Neuronal stem cell (in vitro differentiated cells): ENCODE results near the gene PKP3.

Experiments used
- DNase-seq: peaks from one replicate; pipeline ENCODE4 v3.0.0-alpha.2; 2013; ENCODE audit warnings: low spot score
- H2AFZ ChIP-seq: one replicate; pipeline ENCODE4 v1.6.1; 2013; ENCODE audit warnings: mild to moderate bottlenecking, low read length, inconsistent platforms
- H2AK5ac ChIP-seq: 2 replicates; pipeline ENCODE4 v1.6.1; 2013; ENCODE audit warnings: low read depth, mild to moderate bottlenecking, inconsistent platforms, low read length, moderate library complexity, mixed read lengths
- H2BK120ac ChIP-seq: 2 replicates; pipeline ENCODE4 v1.6.1; 2013; ENCODE audit warnings: low read depth, mild to moderate bottlenecking, inconsistent platforms, low read length, moderate library complexity, mixed read lengths
- H2BK12ac ChIP-seq: one replicate; pipeline ENCODE4 v1.6.1; 2013; ENCODE audit warnings: low read length, inconsistent platforms
- H2BK15ac ChIP-seq: 2 replicates; pipeline ENCODE4 v1.6.1; 2013; ENCODE audit warnings: mild to moderate bottlenecking, low read length, inconsistent platforms, mixed read lengths
- H2BK5ac ChIP-seq: one replicate; pipeline ENCODE4 v1.6.1; 2013; ENCODE audit warnings: inconsistent platforms, mild to moderate bottlenecking, low read length, moderate library complexity
- H3K14ac ChIP-seq: one replicate; pipeline ENCODE4 v1.6.1; 2013; ENCODE audit warnings: low read length, inconsistent platforms
- H3K18ac ChIP-seq: 2 replicates; pipeline ENCODE4 v1.6.1; 2013; ENCODE audit warnings: low read length, inconsistent platforms
- H3K23ac ChIP-seq: 2 replicates; pipeline ENCODE4 v1.6.1; 2013; ENCODE audit warnings: low read depth, mild to moderate bottlenecking, mixed read lengths, low read length, inconsistent platforms; ENCODE audit not compliant: poor library complexity
- H3K27ac ChIP-seq: replicated peaks from 3 replicates; pipeline ENCODE4 v1.5.1; 2013; ENCODE audit warnings: low read length, inconsistent platforms
- H3K27me3 ChIP-seq, 3 experiments: 2 replicates each; pipeline ENCODE4 v1.6.1; 2013; ENCODE audit warnings: low read length in 3 of 3, mild to moderate bottlenecking in 2 of 3, inconsistent platforms in 1 of 3, low read depth in 1 of 3, mixed read lengths in 1 of 3, moderate library complexity in 1 of 3; ENCODE audit not compliant: control insufficient read depth in 3 of 3, insufficient read depth in 3 of 3
- H3K36me3 ChIP-seq, 2 donors: replicated peaks in 1 of 2; 2 replicates each; pipeline ENCODE4 v1.6.1; 2013; ENCODE audit warnings: low read length in 2 of 2; ENCODE audit not compliant: control insufficient read depth in 2 of 2, insufficient read depth in 2 of 2
- H3K4ac ChIP-seq: 2 replicates; pipeline ENCODE4 v1.6.1; 2013; ENCODE audit warnings: inconsistent platforms, mild to moderate bottlenecking, low read length, moderate library complexity
- H3K4me1 ChIP-seq, 2 donors: 1 replicate in 1 of 2; 2 replicates in 1 of 2; pipeline ENCODE4 v1.6.1; 2013; ENCODE audit warnings: low read length in 2 of 2, low read depth in 1 of 2; ENCODE audit not compliant: control insufficient read depth in 2 of 2, insufficient read depth in 1 of 2
- H3K4me2 ChIP-seq: one replicate; pipeline ENCODE4 v1.6.1; 2013; ENCODE audit warnings: mild to moderate bottlenecking, low read length, inconsistent platforms; ENCODE audit not compliant: insufficient read depth, poor library complexity, severe bottlenecking
- H3K4me3 ChIP-seq, 2 donors: 2 replicates each; pipeline ENCODE4 v1.5.1; 2013; ENCODE audit warnings: low read length in 2 of 2, mild to moderate bottlenecking in 2 of 2, inconsistent platforms in 1 of 2, moderate library complexity in 1 of 2
- H3K79me1 ChIP-seq: one replicate; pipeline ENCODE4 v1.6.1; 2013; ENCODE audit warnings: low read depth, mild to moderate bottlenecking, inconsistent platforms, low read length, moderate library complexity
- H3K9ac ChIP-seq: one replicate; pipeline ENCODE4 v1.6.1; 2013; ENCODE audit warnings: mild to moderate bottlenecking, low read depth, low read length, inconsistent platforms; ENCODE audit not compliant: poor library complexity
- H3K9me3 ChIP-seq, 2 donors: replicated peaks in 1 of 2; 2 replicates each; pipeline versions ENCODE3 to v1.6.1; 2013; ENCODE audit warnings: low read length in 2 of 2, mild to moderate bottlenecking in 2 of 2, inconsistent platforms in 1 of 2, low read depth in 1 of 2, mixed read lengths in 1 of 2, moderate library complexity in 1 of 2; ENCODE audit not compliant: control insufficient read depth in 2 of 2, insufficient read depth in 1 of 2
- H4K8ac ChIP-seq: one replicate; pipeline ENCODE4 v1.6.1; 2013; ENCODE audit warnings: low read depth, mild to moderate bottlenecking, inconsistent platforms, low read length, moderate library complexity
- H4K91ac ChIP-seq: one replicate; pipeline ENCODE4 v1.6.1; 2013; ENCODE audit warnings: low read length, low read depth, mild to moderate bottlenecking, inconsistent platforms; ENCODE audit not compliant: poor library complexity
- WGBS, 2 donors: extraction: QIAGEN DNeasy Blood & Tissue Kit; methylation state at CpG; one replicate each; pipeline ENCODE4 v1.1.7; 2013; ENCODE audit warnings: missing lambda C conversion rate in 2 of 2, mixed read lengths in 1 of 2; ENCODE audit not compliant: insufficient read length in 2 of 2, insufficient replicate concordance in 1 of 2; ENCODE audit errors: extremely low coverage in 2 of 2; 5-methylcytosine and 5-hydroxymethylcytosine counted together

The PKP3 gene

DNA sequence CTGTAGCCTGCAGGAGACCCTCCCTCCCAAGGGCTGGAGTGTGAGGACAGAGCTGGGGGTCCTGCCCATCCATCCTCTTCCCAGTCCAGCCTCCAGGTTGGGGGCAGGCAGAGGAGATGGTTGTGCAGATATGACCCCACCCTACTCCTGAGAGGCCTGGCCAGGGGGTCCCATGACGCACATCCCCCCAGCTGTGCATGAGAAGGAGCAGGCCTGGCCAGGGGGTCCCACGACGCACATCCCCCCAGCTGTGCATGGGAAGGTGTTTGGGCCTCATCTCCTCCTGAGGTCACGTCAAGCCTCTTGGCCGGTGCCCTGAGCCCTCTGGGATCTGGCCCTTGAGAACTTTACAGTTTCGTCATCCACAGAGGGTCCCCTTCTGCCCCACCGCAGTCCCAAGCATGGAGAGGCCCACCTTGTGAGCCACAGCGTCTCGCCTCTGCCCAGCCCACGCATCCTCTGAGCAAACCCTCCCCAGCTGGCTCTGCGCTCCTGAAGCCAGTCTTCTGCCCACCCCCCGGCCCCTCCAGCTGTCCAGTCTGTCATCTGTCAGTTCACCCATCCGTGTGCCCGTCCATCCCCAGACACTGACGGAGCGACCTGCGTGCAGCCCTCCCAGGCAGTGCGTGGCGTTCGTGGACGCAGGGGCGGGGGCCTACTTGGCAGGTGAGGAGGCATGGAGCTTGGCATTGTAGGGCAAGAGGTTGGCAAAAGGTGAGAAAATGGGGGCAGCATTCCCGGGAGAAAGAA lies 45.5 kb downstream of the PKP3 start:
- no peak overlapping the region for H3K4me3 ChIP-seq
- H3K18ac ChIP-seq: peak overlapping the region; percentile 87
- H3K14ac ChIP-seq: peak overlapping the region; percentile 89
- H3K9me3 ChIP-seq: peaks cover 0 to 5% of the 10 kb centered on the region in 2 donors
- no peak overlapping the region for H2AFZ ChIP-seq
- no peak for DNase-seq
- H4K91ac ChIP-seq: no peak overlapping the region
- peak overlapping the region; percentile 29 for H4K8ac ChIP-seq
- no peaks in the 10 kb centered on the region for H3K36me3 ChIP-seq
- no peak overlapping the region for H3K4me2 ChIP-seq
- no peak overlapping the region for H3K27ac ChIP-seq
- H2BK15ac ChIP-seq: peak overlapping the region; percentile 37
- peaks cover 6 to 7% of the 10 kb centered on the region in 2 donors for H3K4me1 ChIP-seq
- peaks cover 5% of the 10 kb centered on the region for H3K79me1 ChIP-seq
- WGBS, 2 donors: no CpG with 5 or more reads among the region's 23 CpGs
- peak overlapping the region; percentile 52 for H3K23ac ChIP-seq
- H2AK5ac ChIP-seq: peak overlapping the region; percentile 68
- peak overlapping the region; percentile 90 for H2BK5ac ChIP-seq
- peaks cover 0 to 38% (median 0%) of the 10 kb centered on the region in 3 experiments for H3K27me3 ChIP-seq
- H2BK120ac ChIP-seq: peak overlapping the region; percentile 72
- no peak overlapping the region for H3K4ac ChIP-seq
- H3K9ac ChIP-seq: peak overlapping the region; percentile 60
- H2BK12ac ChIP-seq: peak overlapping the region; percentile 41

DNA sequence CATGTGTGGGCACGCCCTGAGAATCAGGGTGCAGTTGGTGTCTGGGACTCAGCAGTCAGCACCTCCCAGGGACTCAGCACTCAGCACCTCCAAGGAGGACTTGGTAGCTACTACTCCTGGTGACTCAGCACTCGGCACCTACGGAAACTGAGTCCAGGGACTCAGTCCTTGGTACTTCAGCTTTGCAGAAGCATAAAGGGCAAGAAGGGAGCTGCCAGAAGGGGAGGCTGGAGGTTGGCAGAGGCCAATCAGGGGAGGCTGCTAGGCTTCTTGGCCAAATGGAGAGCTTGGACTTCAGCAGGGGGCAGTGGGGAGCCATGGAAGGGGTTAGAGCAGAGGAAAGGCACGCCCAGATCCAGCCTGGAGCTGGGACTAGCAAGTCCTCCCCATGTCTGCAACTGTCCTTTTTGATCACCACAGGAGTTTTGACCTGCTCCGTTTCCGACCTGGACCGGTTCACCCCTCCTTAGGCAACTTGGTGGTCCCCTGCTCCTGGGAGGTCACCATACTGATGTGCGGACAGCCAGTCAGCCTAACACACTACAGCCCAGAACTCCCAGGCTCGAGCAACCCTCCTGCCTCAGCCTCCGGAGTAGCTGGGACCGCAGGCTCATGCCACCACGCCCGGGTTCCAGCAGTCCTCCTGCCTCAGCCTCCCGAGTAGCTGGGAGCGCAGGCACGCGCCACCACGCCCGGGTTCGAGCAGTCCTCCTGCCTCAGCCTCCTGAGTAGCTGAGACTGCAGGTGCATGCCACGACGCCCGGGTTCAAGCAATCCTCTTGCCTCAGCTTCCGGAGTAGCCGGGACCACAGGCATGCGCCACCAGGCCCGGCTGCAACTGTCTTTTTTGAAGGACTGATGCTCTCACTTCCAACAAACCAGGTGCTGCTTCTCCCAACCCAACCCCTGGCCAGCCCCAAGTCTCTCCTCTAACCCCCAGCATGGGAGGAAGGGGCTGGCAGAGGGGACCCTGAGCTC lies 46.3 kb downstream of the PKP3 start:
- Histone ChIP-seq H2BK15ac (no peak overlapping the region), H3K4me3 (no peak overlapping the region), H3K9me3 (peaks cover 0 to 5% of the 10 kb centered on the region in 2 donors), H3K36me3 (no peaks in the 10 kb centered on the region), H3K23ac (peak overlapping the region; percentile 52), H3K4me1 (peaks cover 6 to 8% of the 10 kb centered on the region in 2 donors), H3K9ac (peak overlapping the region; percentile 60), H2AK5ac (peak overlapping the region; percentile 96), H4K8ac (peak overlapping the region; percentile 29), H3K27me3 (peaks cover 0 to 38% (median 0%) of the 10 kb centered on the region in 3 experiments), H2BK5ac (peak overlapping the region; percentile 90), H3K18ac (no peak overlapping the region), H2BK12ac (peak overlapping the region; percentile 90), H2BK120ac (no peak overlapping the region), H2AFZ (no peak overlapping the region), H3K27ac (no peak overlapping the region), H3K14ac (peak overlapping the region; percentile 56), H3K4ac (no peak overlapping the region), H4K91ac (no peak overlapping the region), H3K79me1 (peaks cover 5% of the 10 kb centered on the region), H3K4me2 (no peak overlapping the region)
- DNase-seq: no peak
- no CpG with 5 or more reads among the region's 27 CpGs for WGBS, 2 donors

DNA sequence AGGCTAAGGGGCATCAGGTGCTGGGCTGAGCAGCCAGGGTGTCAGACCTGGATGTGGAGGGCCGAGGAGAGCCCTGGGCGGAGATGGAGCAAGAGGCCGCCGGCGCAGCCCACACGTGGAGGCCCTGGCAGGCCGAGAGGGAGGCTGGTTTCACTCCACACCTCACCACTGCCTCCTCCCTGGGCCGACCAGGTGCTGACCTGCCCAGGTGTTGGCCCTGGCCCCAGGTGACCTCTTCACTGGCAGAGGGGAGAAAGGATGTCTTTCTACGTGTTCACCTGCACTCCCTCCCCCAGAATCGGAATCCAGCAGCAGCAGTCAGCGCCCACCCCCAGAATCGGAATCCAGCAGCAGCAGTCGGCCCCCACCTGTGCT lies 47.0 kb downstream of the PKP3 start:
- no peak overlapping the region for H4K91ac ChIP-seq
- no peak overlapping the region for H2BK15ac ChIP-seq

More for the DNA sequence above, 47.0 kb downstream of the PKP3 start:
- Histone ChIP-seq H3K4me2 (no peak overlapping the region), H3K14ac (peak overlapping the region; percentile 21), H2AK5ac (peak overlapping the region; percentile 96), H3K23ac (peak overlapping the region; percentile 80), H4K8ac (no peak overlapping the region), H2BK5ac (peak overlapping the region; percentile 71), H3K9me3 (peaks cover 0 to 5% of the 10 kb centered on the region in 2 donors), H3K4ac (peak overlapping the region; percentile 53), H2AFZ (no peak overlapping the region), H3K36me3 (no peaks in the 10 kb centered on the region), H3K27ac (no peak overlapping the region), H3K18ac (peak overlapping the region; percentile 94), H3K4me1 (peaks cover 6 to 12% of the 10 kb centered on the region in 2 donors), H3K27me3 (peaks cover 0 to 38% (median 0%) of the 10 kb centered on the region in 3 experiments), H3K79me1 (peaks cover 5% of the 10 kb centered on the region), H3K9ac (no peak overlapping the region), H2BK120ac (no peak overlapping the region), H2BK12ac (peak overlapping the region; percentile 24), H3K4me3 (no peak overlapping the region)
- no peak for DNase-seq
- no CpG with 5 or more reads among the region's 13 CpGs for WGBS, 2 donors
